ENCODE data around the gene ZNF398. TPM values are rescaled to one million over a fixed set of nuclear protein-coding genes. Genes with fewer than 3 reads are reported as not detected.

Gene ZNF398
- total and polyA plus RNA-seq, 9 of the 15 experiments (the other 6 are each of a cell fraction or from before 2014, with no cell fraction given), result 4.0 to 18.6 (median 10.4) TPM

- no peak for TF ChIP-seq RCOR1 (IDR thresholded peaks at IDR 0.05; ENCODE audit: borderline replicate concordance in 1 of 2, low read depth in 2 of 2, low read length in 2 of 2)
- TF ChIP-seq KLF1 (tag; IDR thresholded peaks at IDR 0.05), result no peak
- no peak for TF ChIP-seq GATA2 (CRISPR knock-in tag; IDR thresholded peaks at IDR 0.05)
- no peak for TF ChIP-seq KAT2B (IDR thresholded peaks at IDR 0.05; ENCODE audit: low read depth, low read length)
- TF ChIP-seq MCM5 (IDR thresholded peaks at IDR 0.05; ENCODE audit: low read depth), result no peak
- TF ChIP-seq ZNF778 (CRISPR knock-in tag; IDR thresholded peaks at IDR 0.05), result no peak
- TF ChIP-seq PHF20 (IDR thresholded peaks at IDR 0.05; ENCODE audit: partially characterized antibody), result no peak
- TF ChIP-seq GABPB2 (CRISPR knock-in tag; conservative IDR thresholded peaks at IDR 0.05), result no peak
- TF ChIP-seq ESRRB (CRISPR knock-in tag; IDR thresholded peaks at IDR 0.05; ENCODE audit: borderline replicate concordance), result no peak
- TF ChIP-seq HCFC1 (IDR thresholded peaks at IDR 0.05; ENCODE audit: low read depth, low read length), result no peak
- no peak for TF ChIP-seq CREB3L1 (IDR thresholded peaks at IDR 0.05; ENCODE audit: borderline replicate concordance, low read depth)
- no peak for TF ChIP-seq SMAD2 (IDR thresholded peaks at IDR 0.05; ENCODE audit: low read depth, low read length)
- no peak for TF ChIP-seq CREBBP (IDR thresholded peaks at IDR 0.05; ENCODE audit: low read depth, low read length)
- 0 out of 2 replicates have a peak, but pooled peaks have one; percentile 9 for TF ChIP-seq ZNF263 (CRISPR knock-in tag; IDR thresholded peaks at IDR 0.05; ENCODE audit: borderline replicate concordance)
- TF ChIP-seq COPS2 (conservative IDR thresholded peaks at IDR 0.05), result no peak
- no peak for TF ChIP-seq STAT5A (IDR thresholded peaks at IDR 0.05; ENCODE audit: borderline replicate concordance, low read length)
- TF ChIP-seq ZNF589 (CRISPR knock-in tag; IDR thresholded peaks at IDR 0.05; ENCODE audit: low read depth), result no peak
- TF ChIP-seq THRB (CRISPR knock-in tag; conservative IDR thresholded peaks at IDR 0.05), result no peak
- TF ChIP-seq SNRNP70 (optimal IDR thresholded peaks at IDR 0.05; ENCODE audit: low read depth, low read length), result no peak
- peak; percentile 61; the same call in 1 of the 2 replicates for TF ChIP-seq L3MBTL2 (IDR thresholded peaks at IDR 0.05)
- no peak for TF ChIP-seq ILK (tag; IDR thresholded peaks at IDR 0.05; ENCODE audit: borderline replicate concordance, low read depth)
- TF ChIP-seq ZFPM2 (CRISPR knock-in tag; IDR thresholded peaks at IDR 0.05), result no peak
- no peak for TF ChIP-seq BRD4 (IDR thresholded peaks at IDR 0.05)
- TF ChIP-seq SRF (CRISPR knock-in tag; IDR thresholded peaks at IDR 0.05), result 0 out of 4 replicates have a peak, but pooled peaks of 1 of the 2 experiments have one; percentile 33
- no peak for TF ChIP-seq FOXP4 (CRISPR knock-in tag; IDR thresholded peaks at IDR 0.05; ENCODE audit: borderline replicate concordance)
These were observed 49.0 kb downstream of the ZNF398 start (continued) for GRCh38 chr7:149196151-149196704.

Measured in K562 (cell line).